H9 (cell line): Measurements from ENCODE around the gene SP140L. TPM values are rescaled to one million over a fixed set of nuclear protein-coding genes. Genes with fewer than 3 reads are reported as not detected.

ENCODE experiments used
- DNase-seq: peaks from one replicate; pipeline ENCODE4 v3.0.0-alpha.2; 2017
- H2AFZ ChIP-seq: one replicate; pipeline ENCODE4 v1.6.1; 2013; ENCODE audit warnings: mild to moderate bottlenecking, low read length, control low read depth, moderate library complexity
- H2AK5ac ChIP-seq: 2 replicates; pipeline ENCODE4 v1.6.1; 2013; ENCODE audit warnings: low read length, control low read depth, mixed read lengths; ENCODE audit not compliant: insufficient read length
- H2BK120ac ChIP-seq: one replicate; pipeline ENCODE4 v1.6.1; 2013; ENCODE audit warnings: low read depth, mild to moderate bottlenecking, low read length, control low read depth, inconsistent platforms; ENCODE audit not compliant: poor library complexity, severe bottlenecking
- H2BK12ac ChIP-seq: 2 replicates; pipeline ENCODE4 v1.6.1; 2013; ENCODE audit warnings: low read length, control low read depth, mixed read lengths, low read depth; ENCODE audit not compliant: insufficient read length
- H2BK15ac ChIP-seq: 2 replicates; pipeline ENCODE4 v1.6.1; 2013; ENCODE audit warnings: low read depth, low read length, control low read depth
- H2BK20ac ChIP-seq: one replicate; pipeline ENCODE4 v1.6.1; 2013; ENCODE audit warnings: low read depth, mild to moderate bottlenecking, low read length, control low read depth, inconsistent platforms; ENCODE audit not compliant: poor library complexity, severe bottlenecking
- H2BK5ac ChIP-seq: 2 replicates; pipeline ENCODE4 v1.6.1; 2013; ENCODE audit warnings: low read length, control low read depth, mixed read lengths; ENCODE audit not compliant: insufficient read length
- H3K14ac ChIP-seq: 2 replicates; pipeline ENCODE4 v1.6.1; 2013; ENCODE audit warnings: low read length, control low read depth; ENCODE audit not compliant: insufficient read depth
- H3K18ac ChIP-seq: 2 replicates; pipeline ENCODE4 v1.6.1; 2013; ENCODE audit warnings: low read depth, mild to moderate bottlenecking, mixed read lengths, low read length, control low read depth; ENCODE audit not compliant: insufficient read length
- H3K23ac ChIP-seq: 2 replicates; pipeline ENCODE4 v1.6.1; 2013; ENCODE audit warnings: low read length, control low read depth, mixed read lengths, low read depth; ENCODE audit not compliant: insufficient read length
- H3K23me2 ChIP-seq: 2 replicates; pipeline ENCODE4 v1.6.1; 2013; ENCODE audit warnings: low read depth, mild to moderate bottlenecking, mixed read lengths, low read length, control low read depth; ENCODE audit not compliant: insufficient read length, poor library complexity, severe bottlenecking
- H3K27ac ChIP-seq: 2 replicates; pipeline ENCODE4 v1.5.1; 2013; ENCODE audit warnings: low read length, control low read depth, mixed read lengths, low read depth; ENCODE audit not compliant: insufficient read length
- H3K27me3 ChIP-seq: 2 replicates; pipeline ENCODE4 v1.6.1; 2013; ENCODE audit warnings: low read length, control low read depth, inconsistent platforms; ENCODE audit not compliant: insufficient read depth
- H3K4ac ChIP-seq: 2 replicates; pipeline ENCODE4 v1.6.1; 2013; ENCODE audit warnings: low read depth, mild to moderate bottlenecking, control low read depth, inconsistent platforms, low read length, moderate library complexity
- H3K4me1 ChIP-seq: 2 replicates; pipeline ENCODE4 v1.6.1; 2013; ENCODE audit warnings: low read length, control low read depth, inconsistent platforms; ENCODE audit not compliant: insufficient read depth
- H3K4me2 ChIP-seq: 2 replicates; pipeline ENCODE4 v1.6.1; 2013; ENCODE audit warnings: low read length, control low read depth, mixed read lengths; ENCODE audit not compliant: insufficient read length, insufficient read depth
- H3K56ac ChIP-seq: 2 replicates; pipeline ENCODE4 v1.6.1; 2013; ENCODE audit warnings: low read depth, mild to moderate bottlenecking, mixed read lengths, low read length, control low read depth; ENCODE audit not compliant: insufficient read length
- H3K79me1 ChIP-seq: 2 replicates; pipeline ENCODE4 v1.6.1; 2013; ENCODE audit warnings: low read depth, mild to moderate bottlenecking, moderate library complexity, low read length, control low read depth, inconsistent platforms; ENCODE audit not compliant: insufficient read depth, poor library complexity, severe bottlenecking
- H3K79me2 ChIP-seq: 2 replicates; pipeline ENCODE4 v1.6.1; 2013; ENCODE audit warnings: low read length, control low read depth, inconsistent platforms; ENCODE audit not compliant: insufficient read depth
- H3K9ac ChIP-seq: 2 replicates; pipeline ENCODE4 v1.6.1; 2013; ENCODE audit warnings: low read length, control low read depth, mixed read lengths; ENCODE audit not compliant: insufficient read length; ENCODE audit errors: extremely low read depth
- H3K9me3 ChIP-seq: one replicate; pipeline ENCODE4 v1.6.1; 2013; ENCODE audit warnings: low read depth, low read length, inconsistent platforms; ENCODE audit not compliant: control insufficient read depth
- H3T11ph ChIP-seq: one replicate; pipeline ENCODE4 v1.6.1; 2013; ENCODE audit warnings: mild to moderate bottlenecking, low read length, control low read depth, inconsistent platforms
- H4K20me1 ChIP-seq: one replicate; pipeline ENCODE4 v1.6.1; 2013; ENCODE audit not compliant: control insufficient read depth, insufficient read length, insufficient read depth
- H4K5ac ChIP-seq: 2 replicates; pipeline ENCODE4 v1.6.1; 2013; ENCODE audit warnings: low read depth, mild to moderate bottlenecking, mixed read lengths, low read length, control low read depth; ENCODE audit not compliant: insufficient read length
- H4K8ac ChIP-seq: replicated peaks from 2 replicates; pipeline ENCODE4 v1.6.1; 2013; ENCODE audit warnings: low read length, control low read depth, mixed read lengths, low read depth; ENCODE audit not compliant: insufficient read length
- H4K91ac ChIP-seq: 2 replicates; pipeline ENCODE4 v1.6.1; 2013; ENCODE audit warnings: low read depth, mild to moderate bottlenecking, moderate library complexity, mixed read lengths, low read length, control low read depth; ENCODE audit not compliant: insufficient read length
- H3K27ac Mint-ChIP-seq, 3 experiments: 2 replicates in 2 of 3; 3 replicates in 1 of 3; pipeline ENCODE4 v1.8.0; 2020 to 2021; ENCODE audit warnings: mixed read lengths in 3 of 3, mild to moderate bottlenecking in 1 of 3, moderate library complexity in 1 of 3
- H3K27me3 Mint-ChIP-seq: 2 replicates; pipeline ENCODE4 v1.8.0; 2021; ENCODE audit warnings: low read depth, mild to moderate bottlenecking, moderate library complexity, mixed read lengths
- H3K36me3 Mint-ChIP-seq, 3 experiments: 2 replicates in 2 of 3; 3 replicates in 1 of 3; pipeline ENCODE4 v1.8.0; 2020 to 2021; ENCODE audit warnings: low read depth in 3 of 3, mixed read lengths in 3 of 3; ENCODE audit not compliant: insufficient read depth in 1 of 3
- H3K4me1 Mint-ChIP-seq, 2 experiments: 2 replicates each; pipeline ENCODE4 v1.8.0; 2020; ENCODE audit warnings: mixed read lengths in 2 of 2
- H3K4me3 Mint-ChIP-seq, 2 experiments: 2 replicates in 1 of 2; 3 replicates in 1 of 2; pipeline ENCODE4 v1.8.0; 2020 to 2021; ENCODE audit warnings: mild to moderate bottlenecking in 2 of 2, mixed read lengths in 2 of 2, moderate library complexity in 1 of 2
- H3K9me3 Mint-ChIP-seq, 2 experiments: 2 replicates in 1 of 2; 3 replicates in 1 of 2; pipeline ENCODE4 v1.8.0; 2020; ENCODE audit warnings: mild to moderate bottlenecking in 2 of 2, mixed read lengths in 2 of 2, moderate library complexity in 1 of 2
- WGBS: extraction: QIAGEN DNeasy Blood & Tissue Kit; methylation state at CpG from one replicate; pipeline ENCODE4 v1.1.7; 2013; ENCODE audit warnings: missing lambda C conversion rate, low lambda C conversion rate, mixed read lengths; ENCODE audit not compliant: insufficient read length; ENCODE audit errors: extremely low coverage; 5-methylcytosine and 5-hydroxymethylcytosine counted together
- total RNA-seq: library from RNA; stranded (reverse); gene quantifications from 2 replicates; pipeline ENCODE4 v1.2.1, GENCODE V29; 2021
- TF ChIP-seq, protein P1 (sequence below): fragments of 200-600 bp; sonication (generic); conservative IDR thresholded peaks from 3 replicates; pipeline ENCODE4 v1.8.0; 2021; ENCODE audit warnings: antibody characterized with exemption, mild to moderate bottlenecking

The SP140L gene
- total RNA-seq, 1 experiment from 2014 or later, result 1.3 TPM

DNA sequence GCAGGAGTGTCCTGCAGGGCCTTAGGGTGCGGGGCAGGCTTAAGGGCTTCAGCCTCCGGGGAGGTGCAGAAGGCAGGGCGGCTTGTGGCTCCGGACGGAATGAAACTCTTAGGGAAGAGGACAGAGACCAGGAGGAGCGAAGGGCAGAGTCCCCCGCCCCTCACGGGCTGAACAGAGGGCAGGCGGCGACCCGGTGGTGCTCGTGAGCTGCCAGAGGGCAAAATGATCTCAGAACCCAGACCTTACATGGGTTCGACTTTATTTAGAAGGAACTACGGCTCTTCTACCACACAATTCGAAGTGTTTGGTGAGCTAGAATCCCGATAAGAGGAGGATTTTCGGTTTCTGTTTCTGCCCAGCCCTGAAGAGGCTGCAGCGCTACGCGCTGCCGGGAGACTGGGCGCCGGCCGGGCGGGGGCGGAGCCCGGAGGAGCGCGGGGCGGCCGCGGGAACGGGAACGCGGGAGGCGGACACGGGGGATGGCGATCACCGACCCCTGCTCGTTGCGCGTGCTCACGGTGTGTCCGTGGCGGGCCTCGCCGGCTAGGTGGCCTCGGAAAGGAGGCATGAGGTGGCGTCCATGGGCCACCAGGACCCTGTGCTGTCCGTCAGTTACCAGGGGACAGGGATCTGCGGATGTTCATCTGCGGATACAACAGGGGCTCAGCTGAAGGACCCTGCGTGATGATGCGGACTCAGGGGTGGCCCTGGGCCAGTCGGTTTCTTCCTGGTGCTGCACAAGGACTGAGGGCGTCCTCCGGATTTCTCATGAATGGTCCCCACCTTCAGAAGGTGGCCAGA lies 84.8 kb downstream of the SP140L start:
- Mint-ChIP-seq H3K27ac (peak overlapping the region in 1 of 3 experiments; percentile 81; a peak in 1 of 7 replicates), H3K4me3 (peak overlapping the region; percentile 85 to 88), H3K36me3 (no peaks in the 10 kb centered on the region), H3K4me1 (peaks cover 7 to 15% of the 10 kb centered on the region in 2 experiments; a peak in 3 of 4 replicates), H3K27me3 (peaks cover 48% of the 10 kb centered on the region), H3K9me3 (no peaks in the 10 kb centered on the region)
- Histone ChIP-seq H3K23ac (no peak overlapping the region), H4K8ac (no peak overlapping the region), H4K91ac (no peak overlapping the region), H3K56ac (no peak overlapping the region), H3K4me1 (no peaks in the 10 kb centered on the region), H3K9me3 (no peaks in the 10 kb centered on the region), H3K4me2 (peak overlapping the region; percentile 41), H3K79me1 (no peaks in the 10 kb centered on the region), H3K9ac (peak overlapping the region; percentile 66), H3K4ac (no peak overlapping the region), H2BK15ac (no peak overlapping the region), H2AFZ (no peak overlapping the region), H2BK20ac (no peak overlapping the region), H3K27me3 (peaks cover 4% of the 10 kb centered on the region; the same call in 1 of the 2 replicates), H4K20me1 (no peaks in the 10 kb centered on the region), H4K5ac (no peak overlapping the region), H3K14ac (peak overlapping the region; percentile 56), H2BK5ac (no peak overlapping the region), H3K18ac (peak overlapping the region; percentile 50), H3K23me2 (peaks cover 9% of the 10 kb centered on the region), H2BK12ac (no peak overlapping the region), H3K79me2 (no peaks in the 10 kb centered on the region), H3K27ac (no peak overlapping the region), H3T11ph (no peak overlapping the region), H2AK5ac (no peak overlapping the region), H2BK120ac (no peak overlapping the region)
- DNase-seq, result peak; percentile 65
- TF ChIP-seq, protein P1, sequence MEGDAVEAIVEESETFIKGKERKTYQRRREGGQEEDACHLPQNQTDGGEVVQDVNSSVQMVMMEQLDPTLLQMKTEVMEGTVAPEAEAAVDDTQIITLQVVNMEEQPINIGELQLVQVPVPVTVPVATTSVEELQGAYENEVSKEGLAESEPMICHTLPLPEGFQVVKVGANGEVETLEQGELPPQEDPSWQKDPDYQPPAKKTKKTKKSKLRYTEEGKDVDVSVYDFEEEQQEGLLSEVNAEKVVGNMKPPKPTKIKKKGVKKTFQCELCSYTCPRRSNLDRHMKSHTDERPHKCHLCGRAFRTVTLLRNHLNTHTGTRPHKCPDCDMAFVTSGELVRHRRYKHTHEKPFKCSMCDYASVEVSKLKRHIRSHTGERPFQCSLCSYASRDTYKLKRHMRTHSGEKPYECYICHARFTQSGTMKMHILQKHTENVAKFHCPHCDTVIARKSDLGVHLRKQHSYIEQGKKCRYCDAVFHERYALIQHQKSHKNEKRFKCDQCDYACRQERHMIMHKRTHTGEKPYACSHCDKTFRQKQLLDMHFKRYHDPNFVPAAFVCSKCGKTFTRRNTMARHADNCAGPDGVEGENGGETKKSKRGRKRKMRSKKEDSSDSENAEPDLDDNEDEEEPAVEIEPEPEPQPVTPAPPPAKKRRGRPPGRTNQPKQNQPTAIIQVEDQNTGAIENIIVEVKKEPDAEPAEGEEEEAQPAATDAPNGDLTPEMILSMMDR, result no peak
- no CpG with 5 or more reads among the region's 57 CpGs for WGBS
